HG03095 (cell line): ENCODE results near the gene LRSAM1.
"Not testable (repeated sequence)": the region's sequence is repeated elsewhere in the genome, so short reads cannot be mapped to it uniquely, and the experiment has no call there.

ENCODE experiments used
- ATAC-seq: cut with Tn5 transposase; IDR thresholded peaks from one replicate; pipeline ENCODE4 v1.9.1; 2021; ENCODE audit warnings: moderate library complexity; ENCODE audit not compliant: unreplicated experiment

The LRSAM1 gene

DNA sequence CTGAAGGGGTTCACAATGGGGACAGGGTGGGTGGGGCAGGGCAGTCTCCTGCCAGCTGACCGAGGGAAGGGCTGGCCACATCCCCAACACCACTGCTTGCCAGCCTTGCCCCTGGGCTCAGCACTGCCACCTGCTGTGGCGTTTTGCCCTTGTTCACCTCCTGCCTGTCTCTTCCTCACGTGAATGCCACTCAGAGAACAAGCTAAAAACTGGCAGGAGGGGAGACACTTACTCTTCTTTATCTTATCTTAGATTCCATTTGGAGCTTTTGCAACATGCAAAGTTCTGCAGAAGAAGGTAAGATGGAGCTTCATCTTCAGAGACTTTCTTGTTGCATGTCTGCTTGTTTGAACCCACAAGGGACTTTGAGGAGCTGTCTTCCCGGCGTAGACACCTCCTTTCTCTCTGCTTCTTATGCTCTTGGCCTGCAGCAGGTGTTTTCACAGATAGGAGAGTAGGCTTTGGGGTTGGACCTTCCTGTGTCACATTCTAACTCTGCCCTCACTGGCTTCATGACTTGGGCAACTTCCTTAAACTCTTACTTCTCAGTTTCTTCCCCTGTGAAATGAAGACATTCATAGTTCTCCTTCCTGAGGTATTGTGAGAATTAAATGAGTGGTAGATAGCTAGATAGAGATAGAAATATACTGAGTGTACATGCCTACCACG lies 4.1 kb downstream of the LRSAM1 start:
- no peak for ATAC-seq

DNA sequence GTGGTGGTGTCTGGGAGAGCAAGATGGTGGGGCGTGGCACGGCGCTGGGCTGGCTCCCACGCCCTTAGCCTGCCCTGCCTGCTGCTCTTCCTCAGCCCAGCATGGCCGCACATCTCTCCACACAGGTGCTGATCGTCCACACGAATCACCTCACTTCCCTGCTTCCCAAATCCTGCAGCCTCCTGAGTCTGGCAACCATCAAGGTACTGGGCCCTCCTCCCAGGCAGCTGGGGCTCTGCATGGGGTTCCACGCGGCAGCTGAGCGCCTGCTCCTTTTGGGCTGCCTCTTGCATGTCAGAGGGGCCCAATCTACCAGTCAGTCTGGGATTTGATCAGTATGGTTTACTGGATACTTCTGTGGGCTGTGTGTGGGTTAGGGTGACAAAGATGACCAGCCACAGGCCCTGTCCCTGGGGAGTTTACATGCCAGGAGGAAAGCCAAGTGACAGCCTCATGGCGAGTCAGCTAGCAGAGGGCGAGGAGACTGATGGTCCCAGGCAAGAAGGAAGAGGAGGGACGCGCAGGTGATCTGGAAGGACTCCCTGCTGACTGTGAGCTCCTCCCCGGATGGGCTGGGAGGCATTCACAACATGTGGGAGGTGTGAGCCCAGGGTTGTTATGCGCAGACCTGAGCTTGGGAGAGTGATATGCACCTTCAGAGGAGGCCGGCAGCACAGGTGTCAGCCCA lies 6.0 kb downstream of the LRSAM1 start:
- no peak for ATAC-seq

DNA sequence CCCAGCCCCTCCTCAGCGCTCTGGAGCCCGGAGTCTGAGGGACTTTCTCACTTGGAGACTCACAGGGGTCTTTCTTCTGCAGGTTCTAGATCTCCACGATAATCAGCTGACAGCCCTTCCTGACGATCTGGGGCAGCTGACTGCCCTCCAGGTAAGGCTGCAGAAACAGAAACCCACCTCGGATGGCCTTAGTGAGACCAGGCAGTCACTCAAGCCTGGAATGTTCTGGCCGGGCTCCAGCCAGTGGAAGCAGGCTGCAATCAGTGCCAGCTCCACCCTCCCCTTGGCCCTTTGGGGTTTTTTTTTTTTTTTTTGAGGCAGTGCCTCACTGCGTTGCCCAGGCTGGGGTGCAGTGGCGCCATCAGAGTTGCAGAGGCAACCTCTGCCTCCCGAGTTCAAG lies 7.6 kb downstream of the LRSAM1 start:
- ATAC-seq: no peak

DNA sequence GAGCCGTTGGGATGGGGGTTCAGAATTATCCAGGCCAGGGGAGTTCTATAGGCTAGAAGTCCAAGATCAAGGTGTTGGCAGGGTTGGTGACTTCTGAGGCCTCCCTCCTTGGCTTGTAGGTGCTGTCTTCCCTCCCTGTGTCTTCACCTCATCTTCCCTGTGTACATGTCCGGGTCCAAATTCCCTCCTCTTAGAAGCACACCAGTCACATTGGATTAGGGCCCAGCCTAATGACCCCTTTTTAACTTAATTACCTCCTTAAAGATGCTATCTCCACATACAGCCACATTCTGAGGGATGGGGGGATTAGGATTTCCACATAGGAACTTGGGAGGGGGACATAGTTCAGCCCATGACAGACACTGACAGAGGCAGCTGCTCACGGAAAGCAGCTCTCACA lies 12.1 kb downstream of the LRSAM1 start:
- ATAC-seq: no peak

DNA sequence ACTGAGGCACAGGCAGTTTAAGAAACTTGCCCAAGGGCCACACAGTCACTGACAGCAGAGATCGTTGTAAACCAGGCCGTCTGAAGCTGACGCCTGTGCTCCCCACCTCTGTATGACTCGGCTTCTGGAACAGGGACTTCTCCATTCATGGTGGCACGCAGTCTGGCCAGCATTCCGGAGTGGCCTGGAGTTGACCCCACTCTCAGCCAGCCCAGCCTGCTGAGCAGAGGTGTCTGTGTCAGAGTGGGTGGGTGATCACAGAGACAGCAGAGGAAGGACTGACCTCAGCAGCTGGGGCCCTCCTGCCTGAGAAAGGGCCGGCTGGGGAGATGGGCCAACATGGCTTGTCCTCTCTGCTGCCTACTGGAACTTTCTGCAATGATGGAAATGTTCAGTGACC lies 12.6 kb downstream of the LRSAM1 start:
- no peak for ATAC-seq

DNA sequence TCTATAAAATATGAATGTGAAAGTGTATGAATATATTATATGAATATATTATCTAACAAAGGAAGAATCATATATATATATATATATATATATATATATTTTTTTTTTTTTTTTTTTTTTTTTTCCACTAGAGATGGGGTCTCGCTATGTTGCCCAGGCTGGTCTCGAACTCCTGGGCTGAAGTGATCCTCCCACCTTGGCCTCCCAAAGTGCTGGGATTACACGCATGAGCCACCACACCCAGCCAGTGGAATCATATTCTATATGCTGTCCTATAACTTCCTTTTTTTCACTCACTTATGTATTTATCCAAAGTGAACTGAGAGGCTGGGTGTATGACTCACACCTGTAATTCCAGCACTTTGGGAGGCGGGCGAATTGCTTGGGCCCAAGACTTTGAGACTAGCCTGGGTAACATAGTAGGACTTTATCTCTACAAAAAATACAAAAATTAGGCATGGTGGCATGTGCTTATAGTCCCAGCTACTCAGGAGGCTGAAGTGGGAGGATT lies 15.2 kb downstream of the LRSAM1 start:
- not testable (repeated sequence) for ATAC-seq

DNA sequence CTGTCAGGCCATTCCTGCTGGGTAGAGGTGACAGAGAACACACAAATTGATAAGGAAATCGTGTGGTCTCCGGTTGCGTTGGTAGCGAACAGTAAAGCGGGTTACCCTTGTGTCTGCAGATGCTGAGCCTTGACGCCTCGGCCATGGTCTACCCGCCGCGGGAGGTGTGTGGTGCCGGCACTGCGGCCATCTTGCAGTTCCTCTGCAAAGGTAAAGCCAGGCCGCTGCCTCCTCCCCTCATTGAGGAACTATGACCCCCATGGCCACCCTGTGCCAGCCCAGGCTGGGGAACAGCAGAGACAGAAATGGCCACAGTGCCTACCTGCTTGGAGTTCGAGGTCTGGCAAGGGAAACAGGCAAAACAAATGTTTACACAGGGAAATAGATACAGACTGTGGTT lies 16.3 kb downstream of the LRSAM1 start:
- ATAC-seq: no peak

DNA sequence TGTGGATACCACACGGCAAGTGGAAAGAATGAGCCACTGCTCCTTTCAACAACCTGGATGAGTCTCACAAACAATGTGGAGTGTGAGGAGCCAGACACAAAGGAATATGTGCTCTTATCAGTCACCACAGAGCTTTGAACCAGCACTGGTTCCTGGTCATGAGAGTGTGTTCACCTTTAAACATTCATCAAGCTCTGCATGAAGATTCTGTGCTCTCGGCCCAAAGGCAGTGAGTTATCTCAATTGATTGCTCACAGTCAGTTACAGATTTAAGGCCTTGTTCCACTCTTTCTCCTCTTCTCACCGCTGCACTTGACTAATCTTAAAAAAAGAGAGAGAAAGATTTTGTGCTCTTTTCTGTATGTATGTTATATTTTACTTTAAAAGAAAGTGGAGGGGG lies 19.4 kb downstream of the LRSAM1 start:
- no peak for ATAC-seq

DNA sequence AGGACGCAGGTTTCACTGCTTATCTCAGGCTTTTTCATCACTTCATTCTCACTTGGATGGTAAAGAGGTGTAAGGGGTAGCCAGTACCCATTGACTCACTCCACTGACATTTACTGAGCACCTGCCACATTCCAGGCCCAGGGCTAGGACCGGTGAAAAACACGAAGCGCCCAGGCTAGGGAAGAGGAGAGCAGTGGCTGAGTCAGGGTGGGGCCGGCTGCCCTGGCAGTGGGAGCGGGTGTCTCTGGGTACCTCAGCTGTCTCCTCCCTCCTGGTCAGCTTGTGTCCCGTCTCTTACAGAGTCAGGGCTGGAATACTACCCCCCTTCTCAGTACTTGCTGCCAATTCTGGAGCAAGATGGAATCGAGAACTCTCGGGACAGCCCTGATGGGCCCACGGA lies 22.2 kb downstream of the LRSAM1 start:
- no peak for ATAC-seq

DNA sequence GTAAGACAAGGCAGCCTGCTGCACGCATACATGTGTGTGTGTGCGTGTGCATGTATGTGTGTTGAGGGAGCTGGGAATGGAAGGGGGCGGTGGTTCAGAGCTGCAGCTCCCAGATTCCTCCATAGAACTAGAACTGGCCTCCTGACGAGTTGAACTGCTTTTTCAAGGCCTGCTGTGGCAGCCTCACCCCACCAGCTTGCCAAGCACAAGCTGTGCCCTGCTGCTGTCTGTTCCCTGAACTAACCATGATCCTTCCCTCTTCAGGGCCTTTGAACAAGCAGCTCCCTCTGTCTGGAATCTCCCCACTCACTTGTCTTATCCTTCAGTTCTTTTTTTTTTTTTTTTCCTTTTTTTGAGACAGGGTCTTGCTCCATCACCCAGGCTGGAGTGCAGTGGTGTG lies 22.6 kb downstream of the LRSAM1 start:
- ATAC-seq: no peak

DNA sequence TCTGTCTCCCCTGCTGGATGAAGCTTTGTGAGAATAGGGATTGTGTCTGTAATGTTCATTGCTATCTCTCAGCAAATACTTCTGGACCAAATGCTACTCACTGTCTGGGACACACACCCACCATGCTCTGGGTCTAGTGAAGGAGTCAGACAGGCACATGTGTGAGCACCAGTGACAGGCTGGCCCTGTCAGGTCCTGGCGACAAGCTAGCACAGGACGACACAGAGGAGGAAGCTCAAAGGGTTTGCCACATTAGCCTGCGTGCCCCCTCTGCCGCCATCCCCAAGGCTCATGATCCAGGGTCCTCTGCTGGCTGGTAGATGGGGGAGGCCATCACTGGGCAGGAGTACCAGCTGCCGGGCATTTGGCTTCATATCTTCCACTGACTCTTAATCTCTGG lies 23.3 kb downstream of the LRSAM1 start:
- ATAC-seq: no peak

DNA sequence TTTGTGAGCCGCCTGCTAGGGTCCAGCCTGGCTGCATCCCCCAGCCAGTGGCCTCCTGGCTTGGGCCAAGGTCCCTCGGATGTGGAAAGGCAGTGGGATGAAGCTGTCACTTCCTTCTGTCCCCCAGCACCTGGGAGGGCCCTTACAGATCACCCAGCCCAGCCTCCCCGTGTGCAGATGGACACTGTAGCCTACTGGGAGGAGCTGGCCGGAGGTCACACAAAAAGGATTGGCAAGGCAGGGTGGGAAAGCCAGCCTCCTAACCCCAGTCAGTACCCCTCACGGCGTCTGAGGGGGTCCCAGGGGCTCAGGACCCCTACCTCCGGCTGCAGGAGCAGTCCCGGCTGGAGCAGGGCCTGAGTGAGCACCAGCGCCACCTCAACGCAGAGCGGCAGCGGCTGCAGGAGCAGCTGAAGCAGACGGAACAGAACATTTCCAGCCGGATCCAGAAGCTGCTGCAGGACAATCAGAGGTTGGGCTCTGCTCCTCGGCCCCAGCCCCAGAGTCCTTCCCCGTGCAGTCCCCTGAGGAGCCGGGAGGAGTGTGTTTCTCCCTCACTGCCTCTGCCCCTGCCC lies 28.3 kb downstream of the LRSAM1 start:
- no peak for ATAC-seq

DNA sequence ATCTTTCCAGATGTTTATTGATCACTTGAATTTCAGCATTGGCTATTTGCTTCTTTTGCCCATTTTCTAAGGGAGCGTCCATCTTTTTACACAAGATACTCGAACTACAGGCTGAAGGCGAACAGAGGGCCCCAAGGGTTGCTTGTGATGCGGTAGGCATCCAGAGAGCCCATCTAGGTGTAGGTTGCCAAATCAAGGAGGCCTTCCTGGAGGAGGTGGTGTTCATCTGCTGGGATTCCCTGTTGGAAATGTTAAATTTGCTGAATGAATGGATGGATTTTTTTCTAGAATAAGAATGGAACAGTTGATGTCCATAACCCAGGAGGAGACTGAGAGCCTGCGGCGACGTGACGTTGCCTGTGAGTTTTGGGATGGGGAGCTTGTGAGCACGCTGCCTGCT lies 31.4 kb downstream of the LRSAM1 start:
- no peak for ATAC-seq

DNA sequence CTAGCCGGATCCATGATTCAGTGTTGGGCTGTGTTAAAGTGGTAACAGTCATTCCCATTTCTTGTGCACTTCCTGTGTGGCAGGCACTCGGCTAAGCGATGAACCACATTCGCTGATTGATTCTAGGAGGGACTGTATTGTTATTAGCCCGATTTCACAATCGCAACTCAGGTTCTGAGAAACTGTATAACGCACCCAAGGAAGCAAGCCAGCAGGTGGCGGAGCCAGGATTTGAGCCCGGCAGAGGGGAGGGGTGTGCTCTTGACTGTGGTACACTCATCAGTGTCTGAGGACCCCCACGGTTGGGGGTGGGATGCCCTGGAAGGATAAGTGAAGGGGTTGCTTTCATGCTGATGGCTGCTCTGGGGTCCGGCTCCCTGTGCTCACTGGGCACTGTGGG lies 34.7 kb downstream of the LRSAM1 start:
- ATAC-seq: no peak

DNA sequence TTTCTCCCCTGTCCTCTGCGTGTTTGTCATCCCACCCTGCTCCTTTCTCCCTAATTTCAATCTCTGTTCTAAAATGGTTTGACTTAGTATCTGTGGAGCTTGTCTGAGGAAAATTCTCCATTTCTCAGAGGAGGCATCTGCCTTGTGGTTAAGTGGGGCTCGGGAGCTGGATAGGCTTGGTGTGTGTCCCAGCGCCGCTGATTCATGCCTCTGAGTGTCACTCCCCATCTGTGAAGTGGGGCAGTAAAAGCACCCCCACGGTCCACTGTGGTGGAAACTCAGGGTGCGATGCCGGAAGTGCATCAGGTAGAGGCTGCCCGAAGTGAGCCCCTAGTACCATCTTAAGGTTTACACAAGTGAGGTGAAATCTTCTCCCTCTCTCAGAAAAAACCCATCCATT lies 37.6 kb downstream of the LRSAM1 start:
- ATAC-seq: no peak

DNA sequence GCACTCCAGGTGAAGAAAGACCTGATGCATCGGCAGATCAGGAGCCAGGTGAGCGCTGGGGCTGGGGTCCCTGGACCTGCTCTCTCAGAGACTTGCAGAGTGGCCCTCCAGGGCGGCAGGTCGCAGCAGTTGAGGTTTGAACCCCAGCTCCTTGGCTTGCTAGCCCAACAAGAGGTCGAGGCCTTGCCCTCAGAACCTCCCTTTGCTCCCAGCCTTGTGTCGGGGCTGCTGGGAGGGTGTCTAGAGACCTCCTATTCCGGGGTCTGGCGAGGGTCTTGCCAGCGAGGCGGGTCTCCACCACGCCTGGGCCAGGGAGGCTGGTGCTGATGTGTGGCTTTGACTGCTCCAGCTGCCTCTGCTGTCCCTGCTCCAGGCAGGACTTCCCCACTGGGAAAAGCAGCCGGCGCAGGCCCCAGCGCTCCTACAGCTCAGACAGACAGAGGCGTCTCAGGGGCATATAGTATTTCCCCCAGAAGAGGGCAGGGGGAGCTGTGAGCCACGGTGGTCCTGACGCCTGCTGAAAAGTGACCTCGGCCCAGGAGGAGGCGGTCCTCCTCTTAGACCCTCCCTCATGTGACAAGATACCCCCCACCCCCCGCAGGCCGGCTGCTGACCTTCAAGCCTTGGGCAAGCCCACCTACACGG lies 38.3 kb downstream of the LRSAM1 start:
- no peak for ATAC-seq

DNA sequence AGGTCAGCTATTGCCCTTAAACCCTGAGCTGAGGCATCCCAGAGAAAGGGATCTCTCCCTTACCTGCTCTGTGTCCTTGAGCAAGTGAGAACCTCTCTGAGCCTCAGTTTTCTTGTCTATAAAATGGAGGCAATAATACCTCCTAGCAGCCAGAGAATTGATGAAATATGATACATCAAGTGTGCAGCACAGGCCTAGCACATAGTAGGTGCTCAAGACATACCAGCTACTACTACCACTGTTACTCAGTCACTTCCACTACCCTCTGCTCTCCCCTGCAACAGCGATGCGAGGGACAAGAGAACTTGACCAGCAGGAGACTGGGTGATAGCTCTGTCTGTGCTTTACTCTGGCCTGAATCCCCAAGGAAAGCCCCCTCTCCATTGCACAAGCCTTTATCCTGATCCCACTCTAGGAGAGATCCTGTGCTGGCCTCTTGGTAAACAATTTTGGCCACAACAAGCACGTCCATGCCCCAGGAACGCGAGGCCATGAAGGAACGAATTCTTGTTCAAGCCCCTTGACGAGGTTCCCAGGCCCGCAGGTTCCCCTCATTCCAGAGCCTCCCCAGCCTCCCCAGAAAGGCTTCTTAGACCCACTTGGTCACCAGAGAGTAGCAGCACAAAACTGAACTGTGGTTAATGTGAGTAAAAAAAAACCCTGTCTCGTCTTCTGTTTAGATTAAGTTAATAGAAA lies 39.4 kb downstream of the LRSAM1 start:
- no peak for ATAC-seq

DNA sequence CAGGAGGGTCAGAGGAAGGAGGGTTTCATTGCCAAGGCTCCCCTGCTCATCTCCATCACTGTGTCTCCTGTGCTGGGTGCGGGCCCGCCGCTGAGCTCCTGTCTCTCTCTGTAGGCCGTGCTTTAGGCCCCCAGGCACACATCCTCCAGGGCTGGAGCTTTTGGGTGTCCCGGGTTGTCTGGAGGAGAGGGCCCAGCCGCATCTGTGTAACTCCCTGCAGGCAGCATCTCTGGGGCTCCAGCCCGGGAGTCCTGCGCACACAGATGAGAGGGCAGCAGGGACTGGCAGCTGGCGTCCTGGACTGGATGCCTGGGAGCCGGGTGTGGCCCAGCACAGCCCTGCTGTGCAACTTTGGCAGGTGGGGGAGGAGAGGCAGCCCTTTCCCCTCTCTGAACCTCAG lies 40.2 kb downstream of the LRSAM1 start:
- ATAC-seq: no peak

DNA sequence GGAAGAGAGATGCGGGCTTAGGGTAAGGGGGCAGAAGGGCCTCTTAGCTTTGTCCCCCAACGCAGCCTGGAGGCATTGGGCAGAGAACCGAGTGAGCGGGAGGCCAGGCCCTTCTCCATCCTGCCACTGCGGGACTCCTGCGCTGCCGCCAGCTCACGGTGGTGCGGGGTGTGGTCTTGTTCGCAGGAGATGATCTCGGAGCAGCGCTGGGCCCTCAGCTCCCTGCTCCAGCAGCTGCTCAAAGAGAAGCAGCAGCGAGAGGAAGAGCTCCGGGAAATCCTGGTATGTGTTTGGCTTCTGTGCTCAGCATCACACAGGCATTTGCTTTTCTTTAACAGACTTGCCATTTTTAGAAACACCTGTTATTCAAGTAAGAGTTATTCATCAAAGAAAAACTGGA lies 41.3 kb downstream of the LRSAM1 start:
- no peak for ATAC-seq

DNA sequence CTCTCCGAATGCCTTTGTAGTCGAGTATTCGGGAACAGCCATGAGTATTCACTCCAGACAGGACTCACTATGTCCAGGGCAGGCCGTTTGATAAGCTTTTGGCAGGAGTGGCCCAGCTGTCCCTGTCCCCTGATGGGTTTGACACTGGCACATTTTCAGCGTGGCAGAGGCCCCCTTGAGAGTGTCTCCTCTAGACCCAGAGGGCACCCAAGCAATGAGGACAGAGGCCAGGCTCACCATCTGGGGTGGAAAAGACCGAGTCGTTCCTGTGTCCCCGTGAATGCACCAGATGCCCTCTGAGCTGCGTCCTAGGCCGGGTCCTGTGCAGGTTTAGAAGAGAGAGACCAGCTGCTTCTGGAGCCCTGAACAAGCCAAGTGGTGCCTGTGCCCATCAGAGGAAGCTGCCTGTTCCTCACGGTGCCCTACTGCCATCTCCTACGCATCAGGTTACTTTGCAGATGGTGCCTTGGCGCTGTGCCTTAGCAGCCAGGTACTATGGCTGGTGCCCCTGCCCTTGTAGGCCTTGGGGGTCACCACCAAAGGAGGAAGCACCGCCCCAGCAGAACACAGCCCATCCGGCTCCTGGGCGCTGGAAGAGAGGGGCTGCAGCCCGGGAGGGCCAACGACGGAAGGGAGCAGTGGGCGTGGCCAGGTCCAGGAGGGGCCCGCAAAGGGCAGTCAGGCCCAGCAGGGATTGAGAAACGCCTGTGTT lies 42.4 kb downstream of the LRSAM1 start:
- no peak for ATAC-seq

DNA sequence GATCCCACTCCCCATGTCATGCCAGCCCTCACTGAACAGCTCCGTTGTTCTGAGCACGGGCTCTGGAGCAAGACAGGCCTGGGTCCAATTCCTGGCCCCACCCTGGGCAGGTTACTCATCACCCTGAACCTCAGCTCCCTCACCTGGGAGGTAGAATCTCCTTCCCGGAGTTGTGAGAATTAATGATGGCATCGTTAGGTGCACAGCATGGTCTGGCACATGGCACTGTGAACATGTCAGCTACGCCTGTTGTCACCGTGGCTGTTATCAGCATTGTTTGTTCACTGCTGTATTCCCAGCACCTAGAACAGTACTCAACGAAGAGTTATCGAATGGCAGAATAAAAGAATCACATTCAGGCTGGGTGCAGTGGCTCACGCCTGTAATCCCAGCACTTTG lies 43.0 kb downstream of the LRSAM1 start:
- no peak for ATAC-seq
